Renal pelvis (tissue), 4 donors: ENCODE results near the gene DIDO1. TPM values are rescaled to one million over a fixed set of nuclear protein-coding genes. Genes with fewer than 3 reads are reported as not detected.

Experiments
- DNase-seq: peaks from one replicate; pipeline ENCODE4 v3.0.0-alpha.2; 2013
- polyA plus RNA-seq, 3 donors: library from polyadenylated mRNA; unstranded; fragments of 120-200 nt; gene quantifications; one replicate each; pipeline ENCODE4 v1.2.1, GENCODE V29; 2013; ENCODE audit not compliant: insufficient read length in 3 of 3

The DIDO1 gene
- polyA plus RNA-seq, 3 donors, result 61.7 to 68.5 (median 64.8) TPM

DNA sequence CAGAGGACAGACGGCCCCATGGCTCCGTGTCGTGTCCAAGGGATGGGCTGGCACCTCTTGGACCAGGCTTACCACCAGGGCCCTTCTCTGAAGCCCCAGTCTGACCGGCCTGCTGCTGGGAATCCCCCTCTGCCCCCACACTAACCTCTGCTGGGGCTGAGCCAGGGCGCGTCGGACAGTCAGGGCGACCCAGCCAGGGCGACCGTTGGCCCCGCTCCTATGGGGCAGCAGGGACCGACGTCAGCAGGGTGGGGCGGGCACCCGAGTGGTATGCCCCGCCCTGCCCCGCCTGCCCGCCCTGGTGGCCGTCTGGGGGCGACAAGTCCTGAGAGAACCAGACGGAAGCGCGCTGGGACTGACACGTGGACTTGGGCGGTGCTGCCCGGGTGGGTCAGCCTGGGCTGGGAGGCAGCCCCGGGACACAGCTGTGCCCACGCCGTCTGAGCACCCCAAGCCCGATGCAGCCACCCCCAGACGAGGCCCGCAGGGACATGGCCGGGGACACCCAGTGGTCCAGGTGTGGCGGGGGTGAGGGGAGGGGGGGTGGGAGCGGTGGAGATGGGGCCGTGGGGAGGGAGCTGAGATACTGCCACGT lies 26.2 kb upstream of the DIDO1 start, which contains the start of gene SLC17A9:
SLC17A9 (plus strand) TSS at position 337 of the 595 bp plus-strand sequence; CDS start at position 459, 122 bp downstream.
- peak; percentile 27 for DNase-seq

DNA sequence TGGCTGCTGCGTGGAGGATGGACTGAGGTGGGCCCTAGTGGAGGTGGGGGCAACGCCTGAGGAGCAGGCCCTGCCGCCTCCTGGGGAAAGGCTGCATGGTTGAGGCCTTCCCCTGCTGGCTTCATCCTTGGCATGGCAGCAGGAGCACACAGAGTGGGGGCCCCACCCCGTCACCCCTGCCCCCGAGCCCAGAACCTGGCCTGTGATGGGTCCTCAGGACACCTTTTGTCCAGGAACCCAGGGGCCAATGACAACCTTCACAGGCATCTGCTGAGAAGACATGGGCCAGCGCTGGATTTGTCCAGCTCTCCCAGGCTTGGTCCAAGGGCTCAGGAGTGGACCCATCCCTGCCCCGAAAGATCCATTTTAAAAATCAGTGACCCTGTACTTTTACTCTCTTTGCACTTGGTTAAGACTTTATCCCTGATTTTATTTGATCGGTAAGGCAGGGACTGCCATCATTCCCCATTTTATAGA lies 25.6 kb upstream of the DIDO1 start:
- DNase-seq, result no peak

DNA sequence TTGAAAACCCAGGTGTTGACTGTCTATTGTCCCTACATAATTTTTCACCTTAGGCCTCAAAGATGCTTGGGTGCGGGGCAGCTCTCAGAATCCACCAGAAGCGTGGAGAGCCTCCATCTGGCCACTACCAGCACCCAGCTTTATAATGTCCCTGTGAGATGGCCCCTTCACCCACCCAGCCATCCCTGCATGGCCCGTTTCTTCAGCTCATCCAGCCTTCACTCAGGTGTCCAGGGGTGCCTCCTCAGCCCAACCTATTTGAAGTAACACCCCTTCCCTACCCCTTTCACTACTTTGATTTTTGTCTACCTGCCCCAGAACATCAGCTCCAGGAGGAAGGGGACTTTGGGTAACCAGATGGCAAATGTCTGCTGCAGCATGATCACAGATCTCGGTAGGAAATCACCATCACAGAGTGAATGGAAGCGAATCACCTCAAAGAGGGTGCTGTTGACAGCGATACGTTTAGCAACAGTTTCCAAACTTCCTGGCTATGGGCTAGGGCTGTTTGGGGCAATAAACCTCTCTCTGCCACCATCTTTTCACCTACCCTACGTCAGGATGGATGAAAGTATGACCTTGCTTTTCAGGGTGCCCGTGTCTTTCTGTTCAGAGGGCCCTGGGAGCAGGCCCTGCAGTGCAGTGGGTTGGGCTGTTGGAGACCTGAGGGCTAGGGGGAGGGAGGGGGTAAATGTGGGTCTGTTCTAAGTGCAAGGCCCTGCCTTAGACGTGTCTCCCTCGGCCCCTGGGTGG lies 25.0 kb upstream of the DIDO1 start:
- DNase-seq, result no peak

DNA sequence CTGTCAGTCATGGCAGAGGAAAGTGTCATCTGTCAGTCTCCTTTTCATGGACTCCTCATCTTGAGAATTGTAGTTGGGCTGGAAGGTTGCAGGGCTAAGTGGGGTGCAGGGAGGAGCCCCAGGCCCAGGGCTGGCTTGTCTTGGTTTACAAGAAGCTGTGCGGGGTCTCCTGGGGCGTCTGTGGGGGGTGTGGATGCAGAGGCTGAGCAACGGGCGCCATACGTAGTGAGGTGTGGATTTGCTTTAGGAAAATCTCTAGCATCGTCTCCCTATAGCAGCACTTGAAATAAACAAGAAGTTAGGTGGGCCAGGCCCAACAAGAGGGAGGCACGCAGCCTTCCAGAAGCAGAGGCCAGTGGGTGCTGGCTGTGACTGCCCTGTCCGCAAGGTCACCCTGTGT lies 24.4 kb upstream of the DIDO1 start:
- DNase-seq, result no peak

DNA sequence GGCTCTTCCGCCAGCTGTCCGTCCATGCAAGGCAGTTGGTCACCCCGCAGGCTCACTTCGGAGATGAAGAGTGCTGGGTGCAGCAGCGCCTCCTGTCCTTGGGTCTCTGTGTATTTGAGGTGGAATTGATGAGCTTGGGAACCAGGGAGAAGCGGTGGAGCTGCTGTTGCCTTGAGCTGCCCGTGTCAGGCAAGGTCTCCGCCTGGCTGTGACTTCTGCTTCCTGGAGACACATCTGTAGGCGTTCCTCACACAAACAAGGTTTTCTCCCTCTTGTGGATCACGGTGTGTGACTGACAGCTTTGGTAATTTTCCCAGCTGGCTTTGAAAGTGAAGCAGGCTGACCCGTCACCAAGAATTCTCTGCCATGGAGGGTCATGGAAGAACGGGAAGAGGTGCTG lies 23.7 kb upstream of the DIDO1 start:
- DNase-seq, result no peak

DNA sequence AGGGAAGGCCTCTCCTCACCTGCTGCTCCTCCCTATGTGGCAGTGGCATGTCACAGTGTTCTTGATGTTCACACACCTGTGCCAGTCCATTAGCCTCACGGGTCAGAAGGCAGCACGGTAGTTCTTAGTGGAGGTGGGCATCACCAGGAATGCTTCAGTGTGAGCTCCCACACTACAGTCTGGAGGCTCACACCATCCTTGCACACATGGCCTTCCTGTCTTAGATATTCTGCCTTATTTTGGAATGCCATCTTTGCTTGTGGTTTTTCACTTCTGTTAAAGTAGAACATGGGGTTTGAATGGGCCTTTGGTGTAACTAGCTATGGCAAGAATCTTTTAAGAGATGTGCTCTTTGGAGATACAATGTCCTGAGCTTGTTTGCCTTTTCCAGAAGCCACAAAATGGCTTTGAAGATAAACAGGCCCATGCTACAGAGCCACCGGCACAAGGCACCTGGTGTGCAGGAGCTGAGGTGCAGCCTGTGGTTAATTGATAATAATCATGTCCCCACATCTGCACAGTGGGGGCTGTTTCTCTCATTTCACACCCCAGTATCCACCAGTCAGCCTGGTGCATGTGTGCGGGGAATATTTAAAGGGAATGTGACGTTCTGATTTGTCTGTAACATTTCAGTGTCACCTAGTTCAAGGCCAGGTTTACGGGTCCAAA lies 23.0 kb upstream of the DIDO1 start:
- DNase-seq, result no peak

DNA sequence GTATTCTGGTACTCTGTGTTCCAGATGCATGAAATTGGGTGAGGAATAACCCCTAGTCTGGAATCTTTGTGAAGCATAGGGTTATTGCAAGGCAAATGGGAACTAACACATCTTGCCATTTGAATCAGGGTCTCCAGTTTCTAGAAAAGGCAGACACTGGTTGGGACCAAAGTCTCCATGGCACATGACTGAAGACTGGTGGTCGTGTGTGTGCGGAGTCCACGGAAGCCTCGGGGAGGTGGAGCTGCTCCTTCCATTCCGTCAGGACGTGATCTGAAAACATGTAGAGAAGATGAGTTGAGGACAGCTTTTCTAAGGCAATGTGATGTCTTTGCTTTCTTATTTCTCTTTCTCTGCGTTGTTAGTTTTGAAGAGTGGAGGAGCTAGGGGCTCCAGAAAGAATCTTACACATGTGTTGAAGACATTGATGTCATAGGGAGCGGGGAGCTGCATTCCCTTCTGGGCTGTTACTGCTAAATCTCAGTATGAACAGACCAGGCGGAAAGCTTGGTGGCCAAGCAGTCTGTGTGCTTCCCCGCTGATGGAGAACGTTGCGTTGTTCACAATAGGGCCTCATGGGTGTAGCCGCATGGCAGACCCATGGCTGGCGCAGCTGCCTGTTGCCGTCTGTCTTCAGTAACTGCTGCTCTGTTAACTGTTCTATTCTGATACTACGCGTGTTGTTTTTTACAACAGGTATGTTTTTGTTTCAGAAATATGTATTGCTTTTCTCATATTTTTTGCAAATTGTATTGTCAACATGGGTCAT lies 21.4 kb upstream of the DIDO1 start:
- no peak for DNase-seq

DNA sequence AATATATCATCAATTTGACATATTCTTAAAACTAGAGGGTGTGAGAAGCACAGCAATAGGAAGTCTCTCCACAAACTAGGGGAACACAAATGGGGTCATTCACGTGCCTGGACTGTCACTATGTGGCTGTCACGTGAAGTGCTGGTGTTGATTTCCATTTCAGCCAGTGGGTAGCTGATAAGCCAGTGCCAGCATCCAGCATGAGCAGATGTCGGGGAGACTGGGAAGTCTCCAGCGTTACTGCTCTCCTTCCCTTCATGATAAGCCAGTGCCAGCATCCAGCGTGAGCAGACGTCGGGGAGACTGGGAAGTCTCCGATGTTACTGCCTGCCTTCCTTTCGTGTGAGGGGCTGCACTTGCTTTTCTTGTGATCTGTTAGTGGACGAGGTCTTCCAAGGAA lies 20.6 kb upstream of the DIDO1 start:
- DNase-seq, result no peak

DNA sequence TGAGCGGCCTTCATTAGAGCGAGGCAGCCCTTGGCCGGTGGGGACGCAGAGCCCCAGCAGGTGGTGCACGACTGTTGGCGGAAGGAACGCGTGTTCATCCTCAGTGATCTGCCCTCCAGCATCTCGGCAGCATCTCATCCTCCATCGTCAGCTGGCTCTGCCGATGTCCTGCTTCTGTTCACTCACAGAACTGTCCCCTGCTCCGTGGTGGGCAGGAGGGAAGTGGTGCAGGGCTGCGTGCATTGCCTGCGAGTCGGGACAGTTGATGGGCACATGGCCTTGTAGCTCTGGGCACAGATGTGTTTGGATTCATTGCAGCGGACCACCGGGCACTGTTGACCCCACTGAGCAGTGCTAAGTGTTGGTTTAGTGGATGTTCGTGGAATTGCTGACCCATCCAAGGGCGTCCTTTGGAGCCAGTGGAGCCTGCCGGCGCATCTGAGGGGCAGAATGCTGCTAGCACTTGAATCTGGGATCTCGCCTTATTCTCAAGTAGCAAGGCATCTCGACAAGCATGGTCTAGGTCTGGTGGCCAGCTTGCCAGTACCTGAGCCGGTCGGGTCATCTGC lies 19.6 kb upstream of the DIDO1 start:
- no peak for DNase-seq

DNA sequence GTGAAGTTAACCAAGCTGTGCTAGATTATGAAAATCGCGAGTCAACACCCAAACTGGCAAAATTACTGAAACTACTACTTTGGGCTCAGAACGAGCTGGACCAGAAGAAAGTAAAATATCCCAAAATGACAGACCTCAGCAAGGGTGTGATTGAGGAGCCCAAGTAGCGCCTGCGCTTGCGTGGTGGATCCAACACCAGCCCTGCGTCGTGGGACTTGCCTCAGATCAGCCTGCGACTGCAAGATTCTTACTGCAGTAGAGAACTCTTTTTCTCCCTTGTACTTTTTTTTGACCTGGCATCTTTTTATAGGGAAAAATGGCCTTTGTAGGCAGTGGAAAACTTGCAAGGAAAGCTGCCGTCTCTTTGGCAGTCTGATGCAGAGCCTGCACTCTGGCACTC lies 18.4 kb upstream of the DIDO1 start:
- no peak for DNase-seq

DNA sequence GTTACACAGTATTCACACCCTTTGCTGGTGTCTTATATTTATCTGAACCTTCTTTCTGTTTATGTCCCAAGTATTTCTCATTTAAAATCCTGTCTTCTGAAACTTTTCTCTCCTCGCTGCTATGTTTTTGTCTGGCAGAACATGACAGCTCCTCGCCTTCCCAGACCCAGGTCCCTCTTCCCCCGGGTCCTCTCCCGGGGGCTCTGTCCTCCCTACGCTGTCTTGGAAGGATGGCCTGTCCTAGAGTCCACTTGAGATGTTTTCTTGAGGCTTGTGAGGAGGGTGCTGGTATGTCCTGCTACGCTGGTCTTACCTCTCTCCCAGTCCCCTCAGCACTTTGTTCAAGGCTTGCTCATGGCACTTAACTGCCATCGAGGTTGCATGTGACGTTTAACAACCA lies 17.9 kb upstream of the DIDO1 start:
- DNase-seq, result no peak

DNA sequence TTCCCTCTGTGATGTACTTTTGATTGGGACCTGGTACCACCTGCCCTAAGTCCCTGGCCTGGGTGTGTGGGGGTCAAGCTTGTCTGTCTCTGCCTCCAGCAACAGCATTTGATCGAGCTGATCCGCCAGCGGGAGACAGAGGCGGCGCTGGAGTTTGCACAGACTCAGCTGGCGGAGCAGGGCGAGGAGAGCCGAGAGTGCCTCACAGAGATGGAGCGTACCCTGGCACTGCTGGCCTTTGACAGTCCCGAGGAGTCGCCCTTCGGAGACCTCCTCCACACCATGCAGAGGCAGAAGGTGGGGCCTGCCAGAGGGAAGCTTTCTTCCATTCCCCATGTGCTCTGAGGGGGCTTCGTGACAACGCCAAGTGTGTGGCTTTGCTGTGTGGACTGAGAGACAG lies 17.1 kb upstream of the DIDO1 start:
- no peak for DNase-seq

DNA sequence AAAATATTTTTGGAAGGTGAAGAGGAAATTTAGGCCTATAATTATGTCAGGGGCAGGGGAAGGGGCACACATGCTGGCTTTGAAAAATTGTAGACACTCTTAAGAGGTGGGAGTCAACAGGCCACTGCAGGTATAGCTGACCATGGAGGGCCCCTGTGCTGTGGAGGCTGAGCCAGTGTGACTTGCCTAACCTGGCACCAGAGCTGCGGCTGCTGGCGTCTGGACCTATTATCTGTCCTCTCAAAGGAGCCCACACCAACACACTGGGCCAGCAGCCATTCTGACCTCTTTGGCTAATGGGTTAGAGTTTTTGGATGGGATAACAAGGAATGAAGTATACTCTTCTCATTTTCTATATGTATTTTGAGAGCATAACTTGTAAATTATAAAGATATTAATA lies 16.2 kb upstream of the DIDO1 start:
- no peak for DNase-seq

DNA sequence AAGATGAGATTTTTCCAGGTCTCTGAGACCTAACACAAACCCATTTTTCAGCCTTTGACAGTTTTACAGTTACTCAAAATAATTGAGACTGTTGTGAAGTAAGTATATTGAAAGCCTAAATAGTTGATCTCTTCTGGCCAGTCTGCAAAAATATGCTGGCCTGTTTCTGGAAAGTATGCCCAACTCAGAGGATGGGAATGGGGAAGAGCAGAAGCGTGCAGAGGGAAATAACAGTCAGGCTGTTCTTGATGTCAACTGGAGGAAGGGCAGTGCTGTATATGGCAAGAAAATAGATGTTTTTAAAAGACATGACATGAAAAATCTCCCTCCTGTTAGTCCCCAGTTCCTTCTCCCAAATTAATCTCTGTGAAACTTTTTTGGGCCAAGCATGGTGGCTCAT lies 15.5 kb upstream of the DIDO1 start:
- no peak for DNase-seq

DNA sequence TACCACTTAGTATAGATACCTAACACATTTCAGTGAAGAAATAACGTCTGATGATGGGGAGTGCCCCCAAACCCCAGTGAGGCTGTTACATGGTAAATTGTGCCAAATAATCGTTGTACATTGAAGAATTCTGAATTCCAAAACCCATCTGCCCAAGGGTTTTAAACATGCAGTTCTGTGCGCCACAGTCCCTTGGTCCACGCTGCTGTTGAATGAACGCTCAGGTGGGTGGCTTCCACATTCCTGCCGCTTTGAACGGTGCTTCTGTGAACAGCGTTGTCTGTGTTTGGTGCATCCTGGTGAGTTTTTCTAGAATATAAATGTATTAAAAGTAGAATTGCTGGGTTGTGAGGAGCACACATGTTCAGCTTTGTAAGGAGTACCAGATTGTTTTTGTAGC lies 14.6 kb upstream of the DIDO1 start:
- no peak for DNase-seq

DNA sequence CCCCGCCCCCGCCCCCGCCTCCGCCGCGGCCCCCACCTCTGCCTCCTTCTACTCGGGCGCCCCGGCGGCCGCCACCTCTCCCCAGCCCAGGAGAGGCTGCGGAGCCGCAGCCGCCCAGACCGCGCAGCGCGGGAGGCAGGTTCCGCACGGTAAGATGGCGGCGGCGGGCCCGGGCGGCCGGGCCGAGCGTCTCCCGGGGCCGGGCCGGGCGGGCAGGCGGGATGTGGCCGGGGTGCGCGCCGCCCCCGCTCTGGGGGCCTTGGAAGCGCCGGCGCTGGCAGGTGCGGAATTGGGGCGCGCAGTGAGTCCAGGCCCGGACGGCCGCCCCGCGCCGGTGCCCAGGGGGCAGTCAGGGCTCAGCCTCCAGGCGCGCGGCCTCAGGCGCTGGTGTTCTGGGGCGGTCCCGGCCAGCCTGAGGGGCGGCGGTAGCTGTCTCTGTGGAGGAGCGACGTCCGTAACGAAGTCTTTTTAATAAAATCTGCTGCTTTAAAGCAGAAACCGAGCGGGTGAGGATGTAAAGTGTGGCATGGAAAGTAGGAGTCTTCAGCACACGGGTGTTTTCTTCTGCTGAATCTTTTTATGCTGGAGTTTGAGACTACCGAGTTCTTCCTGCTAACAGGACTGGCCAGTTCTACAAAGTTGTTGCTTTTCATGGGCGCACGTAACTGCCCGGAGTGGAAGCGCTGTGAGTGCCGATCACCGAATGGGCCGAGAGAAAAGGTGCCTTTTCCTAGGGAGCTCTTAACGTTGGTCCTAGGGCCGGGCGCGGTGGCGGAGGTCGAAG lies 12.0 kb upstream of the DIDO1 start, which contains the start of gene GID8:
GID8 (plus strand) TSS at position 43 of the 784 bp plus-strand sequence. CDS start 3,356 bp downstream, outside the sequence.
- DNase-seq, result peak; percentile 47

DNA sequence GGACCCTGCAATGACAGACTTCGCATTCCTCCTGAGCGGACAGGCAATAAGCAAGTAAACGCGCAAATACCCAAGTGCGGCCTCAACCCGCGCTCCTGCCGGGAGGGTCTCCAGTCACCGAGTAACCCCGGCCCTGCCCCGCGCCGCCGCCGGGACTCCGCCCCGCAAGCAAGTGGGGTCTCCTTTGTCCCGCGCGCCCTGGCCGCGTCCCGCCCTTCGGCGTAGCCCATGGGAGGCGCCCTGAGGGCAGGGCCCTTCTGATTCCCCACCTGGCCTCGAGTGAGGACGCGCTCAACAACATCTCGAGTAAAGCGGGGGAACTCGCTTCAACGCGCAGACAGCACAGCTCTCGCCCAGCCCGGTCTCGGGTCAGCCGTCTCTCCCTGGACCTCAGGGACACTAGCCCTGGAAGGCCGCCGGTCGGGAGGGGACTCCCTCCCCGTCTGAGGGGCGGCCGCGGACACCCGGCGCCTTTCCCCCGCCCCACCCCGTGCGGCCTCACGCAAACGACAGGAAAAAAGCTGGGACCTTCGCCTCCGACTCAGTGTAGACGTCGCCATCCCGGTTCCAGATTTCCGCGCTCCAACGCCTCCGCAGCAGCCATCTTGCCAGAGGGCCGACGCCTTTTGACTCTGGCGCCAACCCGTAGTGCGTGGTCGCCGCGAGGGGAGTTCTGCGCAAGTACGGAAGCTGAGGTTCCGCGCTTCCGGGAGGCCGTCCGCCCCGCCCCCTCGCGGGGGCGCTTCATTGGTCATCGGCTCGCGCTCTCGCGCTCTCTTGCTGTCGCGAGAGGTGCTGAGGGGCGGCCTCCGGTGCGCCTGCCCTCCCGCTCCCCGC lies 11.2 kb upstream of the DIDO1 start:
- DNase-seq, result peak; percentile 97

DNA sequence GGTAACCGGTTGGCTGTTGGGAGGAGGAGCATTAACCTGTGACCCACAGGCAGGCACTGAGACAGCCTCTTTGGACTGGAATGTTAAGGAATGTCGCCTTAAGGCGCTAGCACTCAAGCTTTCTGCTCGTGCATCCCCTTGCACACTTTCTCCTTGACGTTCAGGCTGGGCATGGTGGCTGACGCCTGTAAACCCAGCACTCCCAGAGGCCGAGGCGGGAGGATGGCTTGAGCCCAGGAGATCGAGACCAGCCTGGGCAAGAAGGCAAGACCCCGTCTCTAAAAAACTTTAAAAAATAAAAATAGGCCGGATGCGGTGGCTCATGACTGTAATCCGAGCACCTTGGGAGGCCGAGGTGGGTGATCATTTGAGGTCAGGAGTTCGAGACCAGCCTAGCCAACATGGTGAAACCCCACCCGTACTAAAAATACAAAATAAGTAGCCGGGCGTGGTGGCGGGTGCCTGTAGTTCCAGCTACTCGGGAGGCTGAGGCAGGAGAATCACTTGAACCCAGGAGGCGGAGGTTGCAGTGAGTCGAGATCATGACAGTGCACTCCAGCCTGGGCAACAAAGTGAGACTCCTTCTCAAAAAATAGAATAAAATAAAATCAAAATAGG lies 9.8 kb upstream of the DIDO1 start:
- DNase-seq, result no peak

DNA sequence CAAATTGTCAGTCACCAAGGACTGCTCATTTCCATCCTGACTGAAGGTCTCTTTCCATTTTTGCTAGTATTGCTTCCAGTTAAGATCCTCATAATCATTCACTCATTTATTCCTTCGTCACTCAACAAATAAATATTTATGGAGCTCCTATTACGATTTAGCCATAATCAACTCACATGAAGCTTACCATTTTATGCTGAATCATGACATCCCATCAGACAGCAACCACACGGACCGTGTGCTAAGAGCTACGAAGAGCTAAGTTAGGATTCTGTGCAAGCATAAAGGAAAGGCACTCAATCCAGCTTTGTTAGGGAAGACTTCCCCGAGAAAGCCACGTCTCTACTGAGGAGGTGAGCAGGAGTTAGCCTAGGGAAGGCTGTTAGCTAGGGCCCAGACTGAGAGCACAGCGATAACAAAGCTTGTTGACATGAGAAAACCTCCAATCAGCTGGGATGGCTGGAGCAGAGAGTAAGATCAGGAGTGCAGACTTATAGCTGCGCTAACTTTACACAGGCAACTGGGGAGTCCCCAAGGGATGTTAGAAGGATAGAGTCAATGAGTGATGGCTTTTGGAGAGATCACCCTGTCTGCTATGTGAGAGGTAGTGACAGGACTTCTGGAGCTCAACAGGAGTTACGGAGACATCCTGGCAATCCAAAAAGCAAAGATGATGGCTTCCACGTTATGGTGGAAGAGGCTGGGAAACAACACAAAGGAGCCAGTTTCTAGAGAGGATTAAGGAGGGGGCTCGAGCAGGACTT lies 9.1 kb upstream of the DIDO1 start:
- no peak for DNase-seq
